Pancreas (tissue), 10 donors: ENCODE data around the gene RXRA. TPM values are rescaled to one million over a fixed set of nuclear protein-coding genes. Genes with fewer than 3 reads are reported as not detected.

ENCODE experiments used
- ATAC-seq, 4 donors: fragments of 200-7000 bp; cut with Tn5 transposase; one replicate each; pipeline versions ENCODE4 v1.8.0 to v1.9.1; 2020; ENCODE audit warnings: mild to moderate bottlenecking in 4 of 4, moderate library complexity in 4 of 4
- DNase-seq, 6 donors: peaks; one replicate each; pipeline ENCODE4 v3.0.0-alpha.2; 2020
- FAIRE-seq: peaks from 2 replicates; lab custom pipeline; 2012; peaks lifted over from hg19 to GRCh38; lab: Jason Lieb, UNC
- H3K27ac ChIP-seq, 4 donors: fragments of 200-600 bp; sonication (generic); 1 replicate in 3 of 4; 2 replicates in 1 of 4; pipeline versions ENCODE4 v1.5.0 to v1.8.0; 2020
- H3K27me3 ChIP-seq, 4 donors: fragments of 200-600 bp; one replicate each; pipeline ENCODE4 v1.8.0; 2021
- H3K36me3 ChIP-seq, 3 donors: fragments of 200-600 bp; sonication (generic) in 1 of 3; one replicate each; pipeline versions ENCODE4 v1.5.0 to v1.8.0; 2020 to 2021
- H3K4me1 ChIP-seq, 3 donors: fragments of 200-600 bp; one replicate each; pipeline ENCODE4 v1.8.0; 2021
- H3K4me3 ChIP-seq, 4 donors: fragments of 200-600 bp; sonication (generic) in 2 of 4; one replicate each; pipeline versions ENCODE4 v1.5.0 to v1.8.0; 2020 to 2021
- H3K9me3 ChIP-seq, 4 donors: fragments of 200-600 bp; one replicate each; pipeline ENCODE4 v1.8.0; 2021
- WGBS, 2 donors: extraction: QIAGEN DNeasy Blood & Tissue Kit; methylation state at CpG; one replicate each; pipeline ENCODE4 v1.1.7; 2013; 5-methylcytosine and 5-hydroxymethylcytosine counted together
- intact Hi-C, 3 donors: fragments of 100-400 bp; cut with DNase I; formaldehyde crosslinking; loops; one replicate each; pipeline versions ENCODE4 v1.11.1 to v1.14.2; 2022
- polyA plus RNA-seq, 2 donors: library from polyadenylated mRNA; stranded (reverse); fragments of 200-250 nt; gene quantifications; one replicate each; pipeline ENCODE4 v1.2.3, GENCODE V29; 2013
- total RNA-seq, 6 donors: library from RNA; stranded (reverse); fragmentation: NEBNext Ultra II Directional in 4 of 6; extraction: Animal tissue kit (Norgen Biotek cat#: 25700) in 4 of 6; gene quantifications; one replicate each; pipeline versions ENCODE4 v1.2.1 to v1.2.4, GENCODE V29; 2021 to 2023
- TF ChIP-seq, protein P1 (sequence below), 4 donors: fragments of 200-600 bp; sonication (generic) in 3 of 4; IDR thresholded peaks; one replicate each; pipeline versions ENCODE4 v1.5.0 to v1.8.0; 2021; ENCODE audit warnings: antibody characterized with exemption in 4 of 4
- donor health status: healthy with polysubstance abuse.
- donor health status: DM: no; HTN: no; CAD: no; lungs with moderate emphysema.
- donor health status: DM: no; HTN: no; CAD: no.
- donor health status: control.
- donor health status: control.
- donor health status: Bipolar disorder and iron deficiency.
- donor health status: DM: yes; HTN: yes; CAD: no.
- donor health status: DM: no; HTN: no; CAD: no.
- donor health status: DM: no; HTN: no; CAD: no.
- donor health status: DM: yes; HTN: yes; CAD: no.

RXRA gene
- total and polyA plus RNA-seq, 8 donors = 20.2 to 35.1 (median 22.9) TPM

DNA sequence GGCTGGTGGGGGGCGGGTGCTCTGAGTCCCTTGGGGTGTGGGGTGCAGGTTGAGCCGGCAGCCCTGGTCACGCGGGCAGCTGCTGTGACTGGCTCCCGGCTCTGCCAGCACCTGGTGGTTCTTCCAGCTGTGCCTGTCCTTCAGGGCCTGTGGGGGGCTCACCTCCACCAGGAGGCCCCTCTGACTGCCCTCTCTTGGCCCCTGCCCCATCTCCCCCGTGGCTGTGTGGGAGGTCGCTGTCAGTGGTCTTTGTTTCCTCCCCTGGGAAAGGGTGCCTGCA, 3.3 kb downstream of the RXRA start:
- peaks cover 20 to 39% (median 37%) of the 10 kb centered on the region in 3 donors for H3K4me1 ChIP-seq
- no peaks in the 10 kb centered on the region for H3K36me3 ChIP-seq
- TF ChIP-seq, protein P1, sequence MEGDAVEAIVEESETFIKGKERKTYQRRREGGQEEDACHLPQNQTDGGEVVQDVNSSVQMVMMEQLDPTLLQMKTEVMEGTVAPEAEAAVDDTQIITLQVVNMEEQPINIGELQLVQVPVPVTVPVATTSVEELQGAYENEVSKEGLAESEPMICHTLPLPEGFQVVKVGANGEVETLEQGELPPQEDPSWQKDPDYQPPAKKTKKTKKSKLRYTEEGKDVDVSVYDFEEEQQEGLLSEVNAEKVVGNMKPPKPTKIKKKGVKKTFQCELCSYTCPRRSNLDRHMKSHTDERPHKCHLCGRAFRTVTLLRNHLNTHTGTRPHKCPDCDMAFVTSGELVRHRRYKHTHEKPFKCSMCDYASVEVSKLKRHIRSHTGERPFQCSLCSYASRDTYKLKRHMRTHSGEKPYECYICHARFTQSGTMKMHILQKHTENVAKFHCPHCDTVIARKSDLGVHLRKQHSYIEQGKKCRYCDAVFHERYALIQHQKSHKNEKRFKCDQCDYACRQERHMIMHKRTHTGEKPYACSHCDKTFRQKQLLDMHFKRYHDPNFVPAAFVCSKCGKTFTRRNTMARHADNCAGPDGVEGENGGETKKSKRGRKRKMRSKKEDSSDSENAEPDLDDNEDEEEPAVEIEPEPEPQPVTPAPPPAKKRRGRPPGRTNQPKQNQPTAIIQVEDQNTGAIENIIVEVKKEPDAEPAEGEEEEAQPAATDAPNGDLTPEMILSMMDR (IDR thresholded peaks at IDR 0.05) = no peak
- H3K27ac ChIP-seq = peak overlapping the region; percentile 47 to 81 (median 74)
- no peaks in the 10 kb centered on the region for H3K9me3 ChIP-seq
- peak in 1 of 4 donors; percentile 5 for ATAC-seq
- intact Hi-C loops = loop anchor here in 1 of 3 donors (5.0 to 10.0 kb wide), 2 partner anchors 113 to 155 kb away; no protein-coding TSS in a partner anchor
- peak overlapping the region in 2 of 4 donors; percentile 76 to 79 for H3K4me3 ChIP-seq
- DNase-seq = peak in 2 of 6 donors; percentile 50 to 80
- FAIRE-seq = no peak
- 22 to 24% methylated on average over 6 to 7 of the region's 7 CpGs for WGBS, 2 donors
- no peaks in the 10 kb centered on the region for H3K27me3 ChIP-seq

DNA sequence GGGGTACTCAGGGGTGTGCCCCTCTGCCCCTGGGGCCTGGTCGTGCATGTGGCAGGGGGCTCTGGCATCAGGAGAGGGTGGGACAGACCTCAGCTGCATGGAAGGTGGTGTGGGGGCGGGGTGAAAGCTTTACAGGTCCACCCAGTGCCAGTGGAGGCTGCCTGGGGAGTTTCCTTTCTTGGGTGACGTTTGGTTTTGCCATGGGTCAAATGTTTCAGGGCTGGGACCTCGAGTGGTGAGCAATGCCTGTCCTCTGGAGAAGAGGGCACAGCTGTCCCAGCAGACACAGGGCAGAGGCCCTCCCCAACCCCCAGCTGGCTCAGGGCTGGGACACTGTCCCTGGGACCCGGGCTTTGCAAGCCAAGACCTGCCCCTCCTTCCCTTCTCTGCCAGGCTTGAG, 3.6 kb downstream of the RXRA start:
- Histone ChIP-seq H3K4me1 (peaks cover 21 to 39% (median 38%) of the 10 kb centered on the region in 3 donors), H3K9me3 (no peaks in the 10 kb centered on the region), H3K4me3 (peak overlapping the region in 1 of 4 donors; percentile 76), H3K27me3 (no peaks in the 10 kb centered on the region), H3K27ac (peak overlapping the region; percentile 47 to 81 (median 74)), H3K36me3 (no peaks in the 10 kb centered on the region)
- peak in 1 of 4 donors; percentile 3 for ATAC-seq
- intact Hi-C loops = loop anchor here in 1 of 3 donors (5.0 to 10.0 kb wide), 3 partner anchors 95 to 155 kb away; no protein-coding TSS in a partner anchor
- DNase-seq = peak in 2 of 6 donors; percentile 49 to 67
- 6 to 26% methylated on average over 5 of the region's 5 CpGs for WGBS, 2 donors
- TF ChIP-seq, protein P1 (IDR thresholded peaks at IDR 0.05) = no peak
- FAIRE-seq = no peak

DNA sequence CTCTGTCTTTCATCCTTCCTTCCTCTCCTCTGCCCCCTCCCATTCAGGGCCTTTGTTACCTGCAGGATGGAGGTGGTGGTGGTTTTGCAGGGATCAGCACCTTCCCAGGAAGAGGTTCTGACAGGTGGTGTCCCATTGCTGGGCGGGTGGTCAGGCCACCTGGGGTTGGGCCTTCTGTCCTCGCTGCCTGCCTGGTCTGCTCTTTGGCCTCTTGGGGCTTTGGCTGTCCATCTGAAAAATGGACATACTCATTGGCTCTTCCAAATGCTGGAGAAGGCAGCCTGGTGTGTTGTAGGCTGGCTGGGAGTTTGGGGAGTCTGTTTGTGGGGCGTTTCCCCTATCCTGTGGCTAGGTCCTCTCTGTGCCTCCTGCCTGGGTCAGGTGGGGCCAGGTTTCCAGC, 4.3 kb downstream of the RXRA start:
- Histone ChIP-seq H3K9me3 (no peaks in the 10 kb centered on the region), H3K27me3 (no peaks in the 10 kb centered on the region), H3K36me3 (no peaks in the 10 kb centered on the region), H3K4me1 (peaks cover 26 to 43% (median 41%) of the 10 kb centered on the region in 3 donors), H3K4me3 (no peak overlapping the region), H3K27ac (no peak overlapping the region)
- DNase-seq = peak in 2 of 6 donors; percentile 23 to 50
- ATAC-seq = no peak
- no peak for FAIRE-seq
- intact Hi-C loops = loop anchor here in 1 of 3 donors (10.0 kb wide), 1 partner anchor 94 kb away; no protein-coding TSS in a partner anchor
- TF ChIP-seq, protein P1 (IDR thresholded peaks at IDR 0.05) = no peak
- 79 to 88% methylated on average over 3 of the region's 3 CpGs for WGBS, 2 donors

DNA sequence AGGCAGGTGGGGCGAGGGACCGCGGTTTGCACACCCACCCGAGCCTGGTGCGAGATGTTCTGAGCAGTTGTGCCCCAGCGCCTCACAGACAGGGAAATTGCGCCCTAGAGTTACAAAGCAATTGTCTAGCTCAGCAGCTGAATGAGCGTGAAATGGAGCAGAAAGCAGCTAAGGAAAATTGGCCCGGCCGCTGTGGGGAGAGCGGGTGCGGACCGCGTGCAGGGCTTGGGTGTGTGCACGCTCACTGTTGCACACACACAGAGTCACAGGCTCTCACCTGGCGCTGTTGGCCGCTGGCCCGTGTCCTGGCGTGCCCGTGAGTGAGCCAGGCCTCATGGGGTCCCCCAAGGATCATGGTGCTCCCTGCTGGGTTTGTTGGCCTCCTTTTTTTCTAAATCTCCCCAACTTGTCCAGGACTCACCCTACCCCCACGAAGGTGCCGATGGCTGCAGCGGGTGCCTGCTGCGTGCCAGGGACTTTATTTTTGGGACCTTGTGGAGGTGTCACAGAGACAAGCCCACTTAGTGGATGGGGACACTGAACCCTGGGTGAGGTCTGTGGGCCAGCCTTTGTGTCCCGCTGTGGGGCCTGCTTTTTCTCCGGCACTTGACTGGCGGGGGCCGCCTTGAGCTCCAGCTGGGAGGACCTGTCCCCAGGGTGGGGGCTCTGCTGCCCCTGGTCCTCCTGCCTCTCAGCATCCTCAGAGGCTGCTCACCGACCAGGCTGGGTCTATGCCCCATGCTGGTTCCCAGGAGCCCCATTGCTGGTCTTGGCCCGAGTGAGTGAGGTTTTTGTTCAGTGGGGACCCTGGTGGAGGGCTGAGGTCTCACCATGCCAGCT, 5.2 kb downstream of the RXRA start:
- Histone ChIP-seq H3K4me1 (peaks cover 34 to 51% (median 48%) of the 10 kb centered on the region in 3 donors), H3K9me3 (no peaks in the 10 kb centered on the region), H3K27me3 (no peaks in the 10 kb centered on the region), H3K27ac (no peak overlapping the region), H3K36me3 (no peaks in the 10 kb centered on the region), H3K4me3 (no peak overlapping the region)
- 92% methylated on average over 30 of the region's 30 CpGs for WGBS, 2 donors
- TF ChIP-seq, protein P1 (IDR thresholded peaks at IDR 0.05) = no peak
- DNase-seq (peak in 2 of 6 donors; percentile 32 to 62), FAIRE-seq (no peak), ATAC-seq (no peak)
- intact Hi-C loops = loop anchor here in 1 of 3 donors (10.0 kb wide), 1 partner anchor 93 kb away; no protein-coding TSS in a partner anchor
